ENCODE measurements around the gene TRAF4.
A peak's percentile ranks its signal among the peaks of the same experiment; 100 is the strongest.
"Not testable (repeated sequence)": the region's sequence is repeated elsewhere in the genome, so short reads cannot be mapped to it uniquely, and the experiment has no call there.

TRAF4 gene

GRCh38 chr17:28714281-28714680 lies 29.5 kb upstream of the TRAF4 start:
- DNase-seq (ENCODE audit: low read depth in 2 of 2) = no peak

DNA sequence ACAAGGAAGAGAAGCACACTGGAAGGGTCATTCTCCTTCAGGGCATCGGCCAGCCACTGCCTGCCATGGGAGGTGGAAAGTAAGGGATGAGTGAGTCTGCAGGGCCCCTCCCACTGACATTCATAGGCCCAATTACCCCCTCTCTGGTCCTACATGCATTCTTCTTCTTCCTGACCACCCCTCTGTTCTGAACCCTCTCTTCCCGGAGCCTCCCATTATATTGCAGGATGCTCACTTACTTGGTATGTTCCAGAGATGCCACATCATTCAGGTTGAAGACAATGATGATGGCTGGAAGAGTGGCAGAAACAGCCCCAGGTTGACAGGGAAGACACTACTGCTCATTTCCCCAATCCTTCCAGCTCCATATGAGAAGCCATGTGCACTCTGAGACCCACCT lies 28.6 kb upstream of the TRAF4 start:
- no peak for DNase-seq (ENCODE audit: low read depth in 2 of 2)

DNA sequence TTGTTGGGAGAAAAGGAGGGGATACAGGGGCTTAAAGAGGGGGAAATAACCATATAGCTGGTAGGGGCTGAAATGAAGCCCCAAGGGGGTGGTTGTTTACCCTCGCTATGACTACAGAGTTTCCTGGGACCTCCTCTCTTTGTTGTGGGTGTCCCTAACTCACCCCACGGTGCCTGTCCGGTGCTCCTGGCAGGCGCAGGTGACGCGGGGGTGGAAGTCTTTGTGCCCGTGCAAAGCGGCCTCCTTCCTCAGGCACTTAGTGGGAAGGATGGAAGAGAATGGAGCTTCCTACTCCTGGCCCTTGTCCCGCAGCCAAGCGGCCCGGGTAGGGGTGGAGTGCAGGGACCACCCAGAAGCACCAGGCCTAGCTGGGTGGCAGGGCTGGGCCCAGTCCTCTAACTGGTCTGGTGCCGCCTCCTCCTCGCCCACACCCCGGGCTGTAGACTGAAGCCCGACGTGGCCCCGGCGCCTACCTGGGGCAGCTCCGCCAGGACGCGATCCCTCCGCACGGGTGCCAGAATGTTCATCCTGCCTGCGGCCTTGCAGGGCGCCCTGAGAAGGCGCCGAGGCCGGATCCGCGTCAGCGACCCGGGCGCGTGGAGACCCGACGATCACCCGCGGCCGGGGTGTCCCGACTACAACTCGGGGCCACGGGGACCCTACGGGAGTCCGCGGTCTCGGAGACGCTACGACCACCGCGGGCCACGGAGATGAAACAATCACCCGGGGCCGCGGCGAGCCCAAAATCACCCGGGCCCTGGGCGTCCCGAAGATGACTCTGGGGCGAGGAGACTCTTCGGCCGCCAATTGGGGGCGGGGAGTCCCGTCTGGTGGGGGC lies 26.9 kb upstream of the TRAF4 start:
- DNase-seq (ENCODE audit: low read depth in 2 of 2) = no peak

DNA sequence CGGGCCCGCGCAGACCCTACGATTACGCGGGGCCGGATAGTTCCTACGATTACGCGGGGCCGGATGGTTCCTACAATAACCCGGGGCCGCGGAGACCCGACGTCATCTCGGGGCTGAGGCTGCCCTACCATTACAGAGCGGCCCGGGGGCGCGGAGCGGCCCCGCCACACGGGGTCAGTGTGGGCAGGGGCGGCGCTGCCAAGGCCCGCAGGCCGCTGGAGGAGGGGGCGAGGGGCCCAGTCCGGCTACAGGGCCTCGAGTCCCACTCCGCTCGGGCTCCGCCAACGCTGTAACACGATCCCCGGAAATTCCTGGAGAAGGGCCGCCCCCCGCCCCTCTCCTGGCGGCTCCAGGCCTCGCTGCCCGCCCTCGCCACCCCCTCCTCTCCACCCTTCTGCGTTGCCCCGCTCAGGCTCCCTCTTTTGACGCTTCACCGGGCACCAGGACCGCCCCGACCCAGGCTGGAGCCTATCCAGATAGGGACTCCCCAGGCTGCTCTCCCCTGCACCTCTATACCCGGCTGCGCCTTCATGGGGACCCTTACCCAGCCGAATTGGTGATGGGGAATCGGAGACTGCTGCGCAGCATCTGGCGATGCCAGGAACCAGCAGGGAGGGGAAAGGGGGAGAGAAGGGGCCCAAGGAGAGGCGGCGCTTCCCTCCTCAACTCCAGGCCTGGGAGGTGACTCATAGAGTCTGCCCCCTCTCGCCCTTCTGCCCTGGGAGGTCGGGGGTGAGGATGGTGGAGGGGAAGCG lies 26.1 kb upstream of the TRAF4 start, which contains the start of gene RAB34:
TSS of gene RAB34 (minus strand) at position 291 of the 755 bp plus-strand sequence. CDS start 602 bp downstream, outside the sequence.
- DNase-seq (ENCODE audit: low read depth in 2 of 2) = no peak

DNA sequence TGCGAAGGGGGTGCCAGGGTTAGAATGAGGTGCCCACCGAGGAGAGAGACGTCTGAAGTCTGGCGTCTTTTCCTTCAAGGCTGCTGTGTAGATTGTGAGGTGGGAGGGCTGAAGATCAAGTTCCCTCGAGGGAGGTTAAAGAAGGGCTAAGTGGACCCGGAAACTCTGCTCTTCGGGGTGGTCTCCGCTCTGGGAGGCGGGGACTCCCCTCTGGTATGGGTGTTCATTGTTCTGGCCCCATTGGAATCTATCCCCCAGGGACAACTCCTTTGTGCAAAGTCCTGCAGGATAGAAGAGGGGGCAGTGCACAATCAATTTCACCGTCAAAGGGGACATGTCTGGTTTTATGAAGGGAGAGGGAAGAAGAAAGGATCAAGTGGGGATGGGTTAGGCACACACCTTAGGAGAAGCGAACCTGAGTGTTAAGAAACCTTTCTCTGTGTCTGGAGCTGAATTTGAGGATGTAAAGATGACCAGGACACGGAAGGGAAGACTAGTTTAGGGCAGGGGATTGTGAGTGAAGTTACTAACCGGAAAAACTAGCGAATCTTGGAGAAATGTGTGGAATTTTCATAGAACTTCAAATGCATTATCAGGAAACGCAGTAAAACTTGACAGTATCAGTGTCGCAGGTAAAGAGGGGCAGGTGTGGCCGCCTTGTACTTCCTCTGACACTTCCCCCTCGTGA lies 25.3 kb upstream of the TRAF4 start:
- DNase-seq (ENCODE audit: low read depth in 2 of 2) = no peak

DNA sequence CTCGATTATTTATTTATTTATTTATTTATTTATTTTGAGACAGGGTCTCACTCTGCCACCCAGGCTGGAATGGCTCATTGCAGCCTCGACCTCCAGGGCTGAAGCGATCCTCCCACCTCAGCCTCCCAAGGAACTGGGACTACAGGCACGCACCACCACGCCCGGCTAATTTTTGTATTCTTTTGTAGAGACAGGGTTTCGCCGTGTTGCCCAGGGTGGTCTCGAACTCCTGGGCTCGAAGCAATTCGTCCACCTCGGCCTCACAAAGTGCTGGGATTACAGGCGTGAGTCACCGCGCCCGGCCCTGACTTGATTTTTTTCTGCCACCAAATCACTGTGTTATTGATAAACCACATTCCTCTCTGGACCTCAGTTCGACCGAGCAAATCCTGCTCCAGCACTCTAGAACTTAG lies 24.8 kb upstream of the TRAF4 start:
- DNase-seq (ENCODE audit: low read depth in 2 of 2) = no peak

DNA sequence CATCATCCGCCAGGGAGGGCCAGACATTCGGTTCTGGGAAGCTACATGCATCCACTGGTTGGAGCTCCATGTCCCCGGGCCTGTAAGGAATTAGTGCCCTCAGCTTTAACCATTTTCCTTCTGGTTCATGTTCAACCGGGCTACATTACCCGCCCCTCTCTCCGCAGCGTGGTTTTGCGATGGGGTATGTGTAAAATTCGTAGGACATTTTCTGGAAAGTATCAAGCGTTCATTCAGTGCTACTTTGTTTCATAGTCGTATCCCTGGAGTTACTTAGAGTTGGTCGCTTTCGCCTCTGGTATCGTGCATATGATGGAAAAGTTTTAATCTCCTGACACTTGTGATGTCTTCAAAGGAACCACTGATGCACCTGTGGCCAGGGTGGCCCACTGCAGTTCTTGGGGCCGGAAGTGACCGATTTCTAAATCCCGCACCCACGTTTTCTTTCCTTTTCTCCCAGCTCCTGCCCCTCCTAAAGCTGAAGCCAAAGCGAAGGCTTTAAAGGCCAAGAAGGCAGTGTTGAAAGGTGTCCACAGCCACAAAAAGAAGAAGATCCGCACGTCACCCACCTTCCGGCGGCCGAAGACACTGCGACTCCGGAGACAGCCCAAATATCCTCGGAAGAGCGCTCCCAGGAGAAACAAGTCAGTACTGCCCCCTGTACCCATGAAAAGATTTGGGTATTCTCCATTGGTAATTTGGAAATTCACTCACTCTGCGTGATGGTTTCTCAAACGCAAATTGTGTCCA lies 23.4 kb upstream of the TRAF4 start:
- DNase-seq (ENCODE audit: low read depth in 2 of 2) = no peak

DNA sequence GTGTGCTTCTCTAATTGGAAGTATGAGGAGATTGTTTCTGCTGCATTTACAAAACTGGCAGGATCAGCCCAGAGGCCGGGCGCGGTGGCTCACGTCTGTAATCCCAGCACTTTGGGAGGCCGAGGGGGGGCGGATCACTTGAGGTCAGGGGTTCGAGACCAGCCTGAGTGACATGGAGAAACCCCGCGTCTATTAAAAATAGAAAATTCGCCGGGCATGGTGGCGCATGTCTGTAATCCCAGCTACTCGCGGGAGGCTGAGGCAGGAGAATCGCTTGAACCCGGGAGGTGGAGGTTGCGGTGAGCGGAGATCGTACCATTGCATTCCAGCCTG lies 22.8 kb upstream of the TRAF4 start:
- not testable (repeated sequence) for DNase-seq (ENCODE audit: low read depth in 2 of 2)

DNA sequence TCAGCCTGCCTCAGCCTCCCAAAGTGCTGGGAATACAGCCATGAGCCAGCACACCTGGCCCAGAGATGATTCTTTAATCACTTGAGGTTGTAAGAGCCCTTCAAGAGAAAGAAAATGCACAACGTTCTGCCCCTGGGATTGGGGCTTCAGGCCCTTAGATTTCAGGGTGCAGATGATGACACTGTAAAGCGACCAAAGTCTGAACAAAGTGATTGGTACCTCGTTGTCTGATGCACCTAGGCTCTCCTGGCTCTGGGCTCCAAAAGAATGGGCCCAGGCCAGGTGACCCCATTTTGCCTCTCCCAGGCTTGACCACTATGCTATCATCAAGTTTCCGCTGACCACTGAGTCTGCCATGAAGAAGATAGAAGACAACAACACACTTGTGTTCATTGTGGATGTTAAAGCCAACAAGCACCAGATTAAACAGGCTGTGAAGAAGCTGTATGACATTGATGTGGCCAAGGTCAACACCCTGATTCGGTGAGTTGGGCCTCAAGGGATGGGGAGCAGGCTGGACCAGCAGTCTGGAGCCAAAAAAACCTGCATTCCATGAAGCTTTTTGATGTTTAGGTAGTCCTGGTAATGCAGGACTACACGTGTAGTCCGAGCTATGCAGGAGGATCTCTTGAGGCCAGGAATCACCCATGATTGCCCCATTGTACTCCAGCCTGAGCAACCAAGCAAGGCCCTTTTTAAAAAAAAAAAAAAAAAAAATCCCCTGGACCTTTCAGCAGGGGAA lies 21.2 kb upstream of the TRAF4 start:
- no peak for DNase-seq (ENCODE audit: low read depth in 2 of 2)

- no peak for DNase-seq (ENCODE audit: low read depth in 2 of 2)
Observed at GRCh38 chr17:28723159-28723835, 20.5 kb upstream of the TRAF4 start.

DNA sequence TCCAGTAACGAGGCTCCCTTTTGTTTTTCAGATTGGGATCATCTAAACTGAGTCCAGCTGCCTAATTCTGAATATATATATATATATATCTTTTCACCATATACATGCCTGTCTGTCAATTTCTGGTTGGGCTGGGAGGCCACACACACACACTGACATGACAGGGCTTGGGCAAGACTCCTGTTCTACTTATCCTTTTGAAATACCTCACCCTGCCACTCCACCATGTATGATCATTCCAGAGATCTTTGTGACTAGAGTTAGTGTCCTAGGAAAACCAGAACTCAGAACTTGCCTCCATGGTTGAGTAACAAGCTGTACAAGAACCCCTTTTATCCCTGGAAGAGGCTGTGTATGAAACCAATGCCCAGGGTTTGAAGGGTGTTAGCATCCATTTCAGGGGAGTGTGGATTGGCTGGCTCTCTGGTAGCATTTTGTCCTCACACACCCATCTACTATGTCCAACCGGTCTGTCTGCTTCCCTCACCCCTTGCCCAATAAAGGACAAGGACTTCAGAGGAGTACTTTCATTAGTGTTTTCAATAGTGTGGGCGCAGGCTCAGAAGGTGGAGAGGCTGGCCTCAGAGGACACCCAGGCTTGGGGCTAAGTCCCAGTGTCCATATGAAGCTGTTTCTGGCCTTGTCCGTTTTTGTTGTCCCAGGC lies 19.8 kb upstream of the TRAF4 start:
- DNase-seq (ENCODE audit: low read depth in 2 of 2) = not testable (repeated sequence)

- DNase-seq (ENCODE audit: low read depth in 2 of 2) = no peak
Observed at GRCh38 chr17:28724500-28725165, 19.2 kb upstream of the TRAF4 start.

DNA sequence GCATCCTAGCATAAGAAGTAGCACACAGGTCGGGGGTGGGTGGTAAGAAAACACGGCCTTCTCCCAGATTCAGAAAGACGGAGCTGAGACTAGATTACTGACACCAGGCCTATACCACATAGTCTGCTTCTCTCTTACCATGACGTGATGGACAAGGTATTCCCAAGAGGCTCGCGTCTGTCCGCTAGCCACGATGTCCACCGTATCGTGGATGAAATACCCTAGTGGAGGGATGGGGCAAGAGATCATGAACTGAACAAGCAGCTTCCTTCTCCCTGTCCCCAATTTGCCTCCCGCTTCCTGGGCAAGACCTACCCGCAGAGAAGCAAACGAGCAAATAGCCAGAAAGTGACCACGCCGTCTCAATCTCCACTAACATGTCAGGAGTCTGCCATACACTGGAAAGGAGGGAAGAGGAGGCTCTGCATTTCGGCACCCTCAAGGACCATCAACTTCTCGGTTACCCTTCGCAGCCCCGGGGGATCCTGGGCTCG lies 18.6 kb upstream of the TRAF4 start:
- DNase-seq (ENCODE audit: low read depth in 2 of 2) = no peak

DNA sequence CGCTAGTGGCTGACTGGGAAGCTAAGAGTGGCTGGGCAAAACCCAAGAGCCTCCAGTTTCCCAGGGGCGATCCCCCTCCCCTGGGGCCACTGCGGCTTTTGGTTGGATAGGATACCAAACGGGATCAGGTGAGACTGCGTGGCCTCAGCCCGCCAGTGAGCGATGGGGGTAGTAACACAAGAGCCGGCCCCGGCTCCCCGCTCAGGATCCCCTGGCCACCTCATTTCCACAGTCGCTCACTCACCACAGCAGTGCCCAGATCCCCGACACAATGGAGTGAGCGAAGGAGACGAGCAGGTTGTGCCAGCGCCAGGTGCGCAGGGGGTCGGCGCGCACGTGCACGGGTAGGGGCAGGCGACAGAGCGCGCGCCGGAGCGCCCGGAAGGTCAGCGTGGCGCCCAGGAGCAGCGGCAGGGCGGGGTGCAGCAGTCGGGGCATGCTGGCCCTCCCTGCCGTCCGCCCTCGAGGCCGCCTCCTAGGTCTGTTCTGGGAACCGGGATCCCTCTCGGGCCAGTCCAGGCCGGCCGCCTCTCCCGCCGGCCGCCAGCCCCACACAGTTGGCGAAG lies 18.1 kb upstream of the TRAF4 start:
- no peak for DNase-seq (ENCODE audit: low read depth in 2 of 2)

GRCh38 chr17:28726226-28726626 lies 17.6 kb upstream of the TRAF4 start, which contains the start of gene TLCD1:
TLCD1 (minus strand) TSS chr17:28726233; CDS start chr17:28726097, 136 bp downstream.
- DNase-seq (ENCODE audit: low read depth in 2 of 2) = no peak

- DNase-seq (ENCODE audit: low read depth in 2 of 2) = peak; percentile 80 to 82
Observed at GRCh38 chr17:28726627-28727491, 17.0 kb upstream of the TRAF4 start.

DNA sequence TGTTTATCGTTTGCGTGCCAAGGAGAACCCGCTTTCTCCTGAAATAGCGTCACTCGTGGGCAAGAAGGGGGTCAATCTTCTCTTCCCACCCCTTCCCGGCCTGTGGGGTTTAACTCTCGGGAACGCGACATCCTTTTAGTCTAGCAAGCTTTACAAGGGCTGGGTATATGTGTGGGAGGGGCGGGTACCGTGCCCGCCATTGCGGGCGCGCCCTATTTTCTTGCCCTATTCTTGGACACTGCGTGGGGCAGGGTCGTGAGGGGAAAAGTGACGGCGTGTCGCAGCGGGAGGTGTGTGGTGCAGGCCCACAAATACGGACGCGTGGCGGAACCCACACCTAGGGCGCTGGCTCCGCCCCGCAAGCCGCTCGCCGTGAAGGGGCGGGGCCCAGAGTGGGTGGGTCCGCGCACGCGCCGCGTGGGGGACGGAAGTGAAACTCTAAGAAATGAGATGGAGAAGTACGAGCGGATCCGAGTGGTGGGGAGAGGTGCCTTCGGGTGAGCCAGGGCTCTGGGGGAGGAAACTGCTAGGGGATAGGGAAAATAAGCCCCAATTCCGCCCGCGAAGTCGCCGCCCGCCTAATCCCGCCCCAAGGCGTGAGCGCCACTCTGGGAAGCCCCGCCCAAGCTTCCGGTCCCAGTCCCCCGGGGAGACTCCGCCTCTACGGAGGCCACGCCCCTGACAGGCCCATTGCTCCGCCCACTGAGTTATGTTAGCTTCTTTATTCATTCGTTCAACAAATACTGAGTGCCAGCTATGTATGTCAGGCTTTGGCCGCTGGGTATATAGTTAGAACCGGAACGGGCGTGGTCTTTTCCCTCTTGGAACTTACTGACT lies 15.2 kb upstream of the TRAF4 start, which contains the start of gene NEK8:
TSS of gene NEK8 (plus strand) at position 425 of the 837 bp plus-strand sequence. CDS start at position 451, 26 bp downstream.
- peak; percentile 94 to 98 for DNase-seq (ENCODE audit: low read depth in 2 of 2)

Data from stimulated activated CD8-positive, alpha-beta memory T cell treated with anti-CD3 and anti-CD28 coated beads, Interleukin-7, amount 100 ng/mL, for 1 hour (primary cell).